Measurements from ENCODE around the gene PLCL2. TPM values are rescaled to one million over a fixed set of nuclear protein-coding genes. Genes with fewer than 3 reads are reported as not detected.
A peak's percentile ranks its signal among the peaks of the same experiment; 100 is the strongest.

The PLCL2 gene
- total and polyA plus RNA-seq, 4 donors = 1.0 to 16.7 (median 7.1) TPM

GRCh38 chr3:16923112-16923511 lies 38.4 kb downstream of the PLCL2 start:
- no peak for ATAC-seq (ENCODE audit: insufficient read depth, low FRiP score)
- WGBS, 2 donors = 94 to 99% methylated on average over 2 of the region's 2 CpGs
- DNase-seq = no peak

GRCh38 chr3:16927485-16927884 lies 42.7 kb downstream of the PLCL2 start:
- H3K9me3 ChIP-seq (ENCODE audit: control insufficient read depth in 4 of 4, insufficient read depth in 3 of 4, low read length in 3 of 4) = peaks cover 0 to 8% (median 2%) of the 10 kb centered on the region in 4 donors
- DNase-seq = no peak
- ATAC-seq (ENCODE audit: insufficient read depth, low FRiP score) = no peak
- WGBS, 2 donors = 88 to 93% methylated on average over 1 of the region's 1 CpG
- H3K36me3 ChIP-seq (ENCODE audit: control insufficient read depth in 4 of 4, insufficient read depth in 4 of 4, low read length in 4 of 4) = peaks cover 0 to 3% (median 0%) of the 10 kb centered on the region in 4 donors
- H3K4me3 ChIP-seq = no peak overlapping the region
- H3K27ac ChIP-seq (ENCODE audit: low read depth in 1 of 2, low read length in 1 of 2) = no peak overlapping the region
- no peak for TF ChIP-seq CTCF (IDR thresholded peaks at IDR 0.05; ENCODE audit: control extremely low read depth, extremely low read depth)
- peaks cover 0 to 29% (median 0%) of the 10 kb centered on the region in 5 donors for H3K4me1 ChIP-seq (ENCODE audit: control insufficient read depth in 5 of 5, insufficient read depth in 5 of 5, low read length in 5 of 5)
- H3K27me3 ChIP-seq (ENCODE audit: control insufficient read depth in 3 of 3, insufficient read depth in 3 of 3, low read length in 2 of 3) = no peaks in the 10 kb centered on the region
- no peak overlapping the region for H3K9ac ChIP-seq (ENCODE audit: insufficient read depth in 1 of 2, low read length in 2 of 2)

More at GRCh38 chr3:16923112-16923511, 38.4 kb downstream of the PLCL2 start:
- Histone ChIP-seq H3K4me3 (no peak overlapping the region), H3K27ac (ENCODE audit: low read depth in 1 of 2, low read length in 1 of 2) (no peak overlapping the region), H3K9me3 (ENCODE audit: control insufficient read depth in 4 of 4, insufficient read depth in 3 of 4, low read length in 3 of 4) (peaks cover 0 to 8% (median 2%) of the 10 kb centered on the region in 4 donors), H3K9ac (ENCODE audit: insufficient read depth in 1 of 2, low read length in 2 of 2) (no peak overlapping the region), H3K36me3 (ENCODE audit: control insufficient read depth in 4 of 4, insufficient read depth in 4 of 4, low read length in 4 of 4) (peaks cover 0 to 3% (median 0%) of the 10 kb centered on the region in 4 donors), H3K27me3 (ENCODE audit: control insufficient read depth in 3 of 3, insufficient read depth in 3 of 3, low read length in 2 of 3) (no peaks in the 10 kb centered on the region), H3K4me1 (ENCODE audit: control insufficient read depth in 5 of 5, insufficient read depth in 5 of 5, low read length in 5 of 5) (peaks cover 0 to 7% (median 0%) of the 10 kb centered on the region in 5 donors)
- TF ChIP-seq CTCF (IDR thresholded peaks at IDR 0.05; ENCODE audit: control extremely low read depth, extremely low read depth) = no peak

- TF ChIP-seq CTCF (IDR thresholded peaks at IDR 0.05; ENCODE audit: control extremely low read depth, extremely low read depth) = no peak
- WGBS, 2 donors = 46 to 58% methylated on average over 4 to 6 of the region's 8 CpGs
- no peak for ATAC-seq (ENCODE audit: insufficient read depth, low FRiP score)
These were observed 43.8 kb downstream of the PLCL2 start for GRCh38 chr3:16928386-16929132.

More at GRCh38 chr3:16928386-16929132, 43.8 kb downstream of the PLCL2 start:
- Histone ChIP-seq H3K36me3 (ENCODE audit: control insufficient read depth in 4 of 4, insufficient read depth in 4 of 4, low read length in 4 of 4) (peaks cover 0 to 3% (median 0%) of the 10 kb centered on the region in 4 donors), H3K4me3 (no peak overlapping the region), H3K27ac (ENCODE audit: low read depth in 1 of 2, low read length in 1 of 2) (peak overlapping the region in 1 of 2 donors; percentile 29), H3K27me3 (ENCODE audit: control insufficient read depth in 3 of 3, insufficient read depth in 3 of 3, low read length in 2 of 3) (no peaks in the 10 kb centered on the region), H3K9ac (ENCODE audit: insufficient read depth in 1 of 2, low read length in 2 of 2) (no peak overlapping the region), H3K9me3 (ENCODE audit: control insufficient read depth in 4 of 4, insufficient read depth in 3 of 4, low read length in 3 of 4) (peaks cover 0 to 8% (median 2%) of the 10 kb centered on the region in 4 donors), H3K4me1 (ENCODE audit: control insufficient read depth in 5 of 5, insufficient read depth in 5 of 5, low read length in 5 of 5) (peaks cover 0 to 29% (median 0%) of the 10 kb centered on the region in 5 donors)
- no peak for DNase-seq
